Heart left ventricle (tissue), 16 donors: ENCODE measurements around the gene ZEB1. TPM values are rescaled to one million over a fixed set of nuclear protein-coding genes. Genes with fewer than 3 reads are reported as not detected.

Source experiments
- ATAC-seq, 4 donors: fragments of 200-7000 bp; cut with Tn5 transposase; one replicate each; pipeline ENCODE4 v1.9.1; 2020 to 2022; ENCODE audit warnings: moderate library complexity in 4 of 4, mild to moderate bottlenecking in 3 of 4, moderate number of reproducible peaks in 1 of 4
- DNase-seq, 5 donors: peaks; one replicate each; pipeline ENCODE4 v3.0.0-alpha.2; 2020
- H3K27ac ChIP-seq, 12 donors: fragments of 200-600 bp; sonication (generic) in 4 of 12; one replicate each; pipeline versions ENCODE4 v1.5.0 to v1.8.0; 2016 to 2022; ENCODE audit warnings: mild to moderate bottlenecking in 2 of 12
- H3K27me3 ChIP-seq, 9 donors: fragments of 200-600 bp; sonication (generic) in 2 of 9; one replicate each; pipeline versions ENCODE4 v1.5.1 to v1.8.0; 2016 to 2022; ENCODE audit warnings: mild to moderate bottlenecking in 3 of 9
- H3K36me3 ChIP-seq, 9 donors: fragments of 200-600 bp; sonication (generic) in 2 of 9; one replicate each; pipeline versions ENCODE4 v1.5.0 to v1.8.0; 2018 to 2022; ENCODE audit warnings: mild to moderate bottlenecking in 2 of 9
- H3K4me1 ChIP-seq, 12 donors: fragments of 200-600 bp; sonication (generic) in 4 of 12; one replicate each; pipeline versions ENCODE4 v1.5.0 to v1.8.0; 2016 to 2022; ENCODE audit warnings: mild to moderate bottlenecking in 3 of 12
- H3K4me3 ChIP-seq, 12 donors: fragments of 200-600 bp; sonication (generic) in 4 of 12; one replicate each; pipeline versions ENCODE4 v1.5.0 to v1.8.0; 2017 to 2022; ENCODE audit warnings: mild to moderate bottlenecking in 9 of 12, moderate library complexity in 4 of 12
- H3K9me3 ChIP-seq, 12 donors: fragments of 200-600 bp; sonication (generic) in 4 of 12; one replicate each; pipeline versions ENCODE4 v1.5.0 to v1.8.0; 2016 to 2022; ENCODE audit warnings: mild to moderate bottlenecking in 1 of 12
- CTCF ChIP-seq, 12 donors: fragments of 200-600 bp; sonication (generic) in 4 of 12; IDR thresholded peaks; one replicate each; pipeline versions ENCODE4 v1.5.0 to v1.8.0; 2018 to 2022; ENCODE audit warnings: antibody characterized with exemption in 12 of 12, mild to moderate bottlenecking in 5 of 12
- POLR2A ChIP-seq, 2 donors: fragments of 450-650 bp; IDR thresholded peaks; one replicate each; pipeline ENCODE4 v1.6.1; 2017; ENCODE audit warnings: antibody characterized with exemption in 2 of 2, mild to moderate bottlenecking in 2 of 2, moderate library complexity in 2 of 2
- WGBS, 4 donors: extraction: QIAGEN DNeasy Blood & Tissue Kit in 2 of 4; methylation state at CpG; one replicate each; pipeline versions ENCODE4 v1.1.5 to v1.1.7; 2013 to 2018; 5-methylcytosine and 5-hydroxymethylcytosine counted together
- intact Hi-C, 10 donors: fragments of 100-400 bp; cut with DNase I; formaldehyde crosslinking; loops; one replicate each; pipeline versions ENCODE4 v1.11.1 to v1.14.2; 2022
- polyA plus RNA-seq, 2 donors: library from polyadenylated mRNA; stranded (reverse); fragments of 200-250 nt; gene quantifications; one replicate each; pipeline ENCODE4 v1.2.3, GENCODE V29; 2013
- total RNA-seq, 9 donors: library from RNA; depleted of rRNA in 2 of 9; stranded (reverse); fragments of >200 nt in 2 of 9; fragmentation: NEBNext Ultra II Directional in 3 of 9; extraction: Animal tissue kit (Norgen Biotek cat#: 25700) in 3 of 9; gene quantifications; one replicate each; pipeline versions ENCODE4 v1.1.0 to v1.2.4, GENCODE V29; 2016 to 2023
- donor health status: ischemic (EF 13 %, LVEDD 7.1; RV severe dilation, severe dysfunction).
- donor health status: healthy with polysubstance abuse.
- donor health status: DM: no; HTN: yes; CAD: no.
- donor health status: DM: no; HTN: no; CAD: no.
- donor health status: ischemic (EF 25% LVEDD 6.9; RV normal size, moderate dysfunction).
- donor health status: ischemic (EF 25% LVEDD 5.7; RV mildly dilated, moderate dysfunction).
- donor health status: healthy.
- donor health status: DM: yes; HTN: yes; CAD: no.
- donor health status: ischemic (EF 35%, LVEDD 5.7; RV mildly dilated, moderate dysfunction).
- donor health status: nonischemic (EF 11% LVEDD 7.7; RV severe dilation, severe dysfunction).
- donor health status: DM: yes; HTN: yes; CAD: no.
- donor health status: PGD.
- donor health status: ischemic (EF 29% LVEDD 5.4; RV normal size, mild dysfunction).
- donor health status: nonischemic (EF 23%, LVEDD 6.1; RV moderate dilation, normal function).

Gene ZEB1
- total and polyA plus RNA-seq, 11 donors, result 15.4 to 135 (median 95.6) TPM

- 92 to 94% (median 93%) methylated on average over 3 of the region's 3 CpGs for WGBS, 4 donors
- Histone ChIP-seq H3K9me3 (no peaks in the 10 kb centered on the region), H3K4me1 (peaks cover 0 to 32% (median 11%) of the 10 kb centered on the region in 12 donors), H3K36me3 (peaks cover 0 to 55% (median 32%) of the 10 kb centered on the region in 9 donors), H3K27ac (no peak overlapping the region), H3K4me3 (no peak overlapping the region), H3K27me3 (no peaks in the 10 kb centered on the region)
- intact Hi-C loops, result loop anchor here in 1 of 10 donors (5.0 kb wide), 1 partner anchor 44 kb away; no protein-coding TSS in a partner anchor
- no peak for TF ChIP-seq CTCF (IDR thresholded peaks at IDR 0.05)
- TF ChIP-seq POLR2A (IDR thresholded peaks at IDR 0.05), result no peak
- DNase-seq (no peak), ATAC-seq (no peak)
Measured at GRCh38 chr10:31390804-31391203, 71.8 kb downstream of the ZEB1 start.

- Histone ChIP-seq H3K36me3 (peaks cover 0 to 35% (median 14%) of the 10 kb centered on the region in 9 donors), H3K4me1 (peaks cover 0 to 49% (median 27%) of the 10 kb centered on the region in 12 donors), H3K9me3 (no peaks in the 10 kb centered on the region), H3K27ac (no peak overlapping the region), H3K27me3 (no peaks in the 10 kb centered on the region), H3K4me3 (no peak overlapping the region)
- DNase-seq, result no peak
- intact Hi-C loops, result loop anchor here in 1 of 10 donors (5.0 kb wide), 1 partner anchor 47 kb away; no protein-coding TSS in a partner anchor
- WGBS, 4 donors, result 63 to 74% (median 69%) methylated on average over 1 of the region's 1 CpG
- TF ChIP-seq CTCF (IDR thresholded peaks at IDR 0.05) (no peak), POLR2A (IDR thresholded peaks at IDR 0.05) (no peak)
- ATAC-seq, result no peak
Measured at GRCh38 chr10:31393844-31394243, 74.8 kb downstream of the ZEB1 start.

- H3K4me3 ChIP-seq, result peak overlapping the region in 3 of 12 donors; percentile 0 to 5 (median 3)
- WGBS, 4 donors, result 35 to 49% (median 38%) methylated on average over 3 of the region's 3 CpGs
- H3K27me3 ChIP-seq, result no peaks in the 10 kb centered on the region
- H3K9me3 ChIP-seq, result no peaks in the 10 kb centered on the region
- intact Hi-C loops, result loop anchor here in 1 of 10 donors (5.0 kb wide), 1 partner anchor 73 kb away; no protein-coding TSS in a partner anchor
- H3K27ac ChIP-seq, result peak overlapping the region in 11 of 12 donors; percentile 29 to 61 (median 50)
- H3K36me3 ChIP-seq, result peaks cover 0 to 17% (median 2%) of the 10 kb centered on the region in 9 donors
- H3K4me1 ChIP-seq, result peaks cover 3 to 61% (median 32%) of the 10 kb centered on the region in 12 donors
- ATAC-seq (peak; percentile 33 to 70 (median 69)), DNase-seq (no peak)
- no peak for TF ChIP-seq CTCF (IDR thresholded peaks at IDR 0.05)
- no peak for TF ChIP-seq POLR2A (IDR thresholded peaks at IDR 0.05)
Measured at GRCh38 chr10:31395695-31396094, 76.7 kb downstream of the ZEB1 start.

- peak overlapping the region in 9 of 12 donors; percentile 29 to 57 (median 50) for H3K27ac ChIP-seq
- no peak for DNase-seq
- peaks cover 4 to 68% (median 38%) of the 10 kb centered on the region in 12 donors for H3K4me1 ChIP-seq
- TF ChIP-seq CTCF (IDR thresholded peaks at IDR 0.05) (no peak), POLR2A (IDR thresholded peaks at IDR 0.05) (no peak)
- peak overlapping the region in 2 of 12 donors; percentile 3 to 37 for H3K4me3 ChIP-seq
- no peaks in the 10 kb centered on the region for H3K27me3 ChIP-seq
- no peaks in the 10 kb centered on the region for H3K9me3 ChIP-seq
- H3K36me3 ChIP-seq, result peaks cover 0 to 14% (median 0%) of the 10 kb centered on the region in 9 donors
- intact Hi-C loops, result loop anchor here in 1 of 10 donors (5.0 kb wide), 1 partner anchor 74 kb away; no protein-coding TSS in a partner anchor
- no peak for ATAC-seq
Measured at GRCh38 chr10:31396376-31396775, 77.4 kb downstream of the ZEB1 start.
